ENCODE data around the gene GLIS1. TPM values are rescaled to one million over a fixed set of nuclear protein-coding genes. Genes with fewer than 3 reads are reported as not detected.

Gene GLIS1
- total and polyA plus RNA-seq, 2 donors (not counting 3 experiments of a cell fraction or from before 2014, with no cell fraction given) = not detected

DNA sequence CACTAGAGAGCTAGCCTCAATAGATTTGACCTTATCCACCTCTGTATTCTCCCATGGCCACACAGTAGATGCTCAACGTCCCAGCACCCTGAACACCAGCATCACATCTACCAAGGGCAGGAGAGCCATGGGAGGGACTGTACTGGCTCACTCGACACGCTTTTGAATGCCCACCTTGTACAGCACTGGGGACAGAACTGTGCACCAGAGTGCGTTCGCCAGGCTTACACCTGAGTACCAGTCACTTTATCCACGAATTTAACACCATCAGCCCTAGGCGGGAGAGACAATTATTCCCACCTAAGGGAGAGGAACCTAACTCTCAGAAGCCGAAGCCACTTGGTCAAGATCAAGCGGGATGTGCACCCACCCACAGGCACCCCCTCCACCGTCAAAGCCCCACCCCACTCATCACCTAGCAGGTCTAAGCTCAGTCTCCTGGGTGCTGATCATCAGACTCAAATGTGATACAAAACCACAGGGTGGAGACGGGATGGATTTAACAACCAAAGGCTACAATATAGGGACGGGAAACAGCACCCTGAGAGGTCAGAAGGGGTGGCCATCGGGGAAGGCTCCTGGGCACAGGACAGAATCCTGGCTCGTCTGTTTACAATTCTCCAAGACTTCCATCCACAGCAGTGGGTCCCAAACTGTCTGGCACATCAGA lies 110.5 kb downstream of the GLIS1 start:
- Histone ChIP-seq H3K4me2 (ENCODE audit: insufficient read depth, low read length) (no peak overlapping the region), H3K79me2 (ENCODE audit: control insufficient read depth, insufficient read depth, low read length) (no peaks in the 10 kb centered on the region), H3K27ac (ENCODE audit: insufficient read depth, low read depth, low read length) (no peak overlapping the region), H3K9me1 (replicated peaks; ENCODE audit: control insufficient read depth, extremely low read depth, insufficient read depth, low read length) (no peaks in the 10 kb centered on the region), H2AFZ (ENCODE audit: low read depth, low read length) (no peak overlapping the region), H3K27me3 (ENCODE audit: control insufficient read depth in 2 of 2, insufficient read depth in 2 of 2, low read length in 2 of 2) (peaks cover 0 to 12% of the 10 kb centered on the region in 2 experiments), H3K9me3 (replicated peaks; ENCODE audit: control insufficient read depth, insufficient read depth, low read length) (no peaks in the 10 kb centered on the region), H4K20me1 (replicated peaks; ENCODE audit: control insufficient read depth, extremely low read depth, insufficient read depth, low read length) (no peaks in the 10 kb centered on the region), H3K4me3 (replicated peaks in 1 of 3; ENCODE audit: insufficient read depth in 1 of 3, low read depth in 1 of 3, low read length in 3 of 3) (no peak overlapping the region), H3K36me3 (ENCODE audit: control insufficient read depth in 2 of 2, extremely low read depth in 1 of 2, insufficient read depth in 2 of 2, low read length in 2 of 2) (no peaks in the 10 kb centered on the region), H3K9ac (replicated peaks; ENCODE audit: extremely low read depth, insufficient read depth, low read length) (no peak overlapping the region), H3K4me1 (ENCODE audit: control insufficient read depth, extremely low read depth, insufficient read depth, low read length) (no peaks in the 10 kb centered on the region)
- TF ChIP-seq MYC (IDR thresholded peaks at IDR 0.05; ENCODE audit: low read depth, low read length) (no peak), FOS (IDR thresholded peaks at IDR 0.05; ENCODE audit: borderline replicate concordance, insufficient read depth, low read length) (no peak)
- FAIRE-seq (no peak), DNase-seq (ENCODE audit: low read depth, low spot score) (no peak)
- intact Hi-C loops (cut with micrococcal nuclease) (no loop called here), dilution Hi-C loops (cut with MboI; ENCODE audit: extremely low pct_ligation_motif_present, low sequenced_read_pairs) (no loop called here)
- ChIA-PET POLR2A (no interaction called here), CTCF (no interaction called here)
- BruUV-seq (replicated peaks) = no TSS peak

DNA sequence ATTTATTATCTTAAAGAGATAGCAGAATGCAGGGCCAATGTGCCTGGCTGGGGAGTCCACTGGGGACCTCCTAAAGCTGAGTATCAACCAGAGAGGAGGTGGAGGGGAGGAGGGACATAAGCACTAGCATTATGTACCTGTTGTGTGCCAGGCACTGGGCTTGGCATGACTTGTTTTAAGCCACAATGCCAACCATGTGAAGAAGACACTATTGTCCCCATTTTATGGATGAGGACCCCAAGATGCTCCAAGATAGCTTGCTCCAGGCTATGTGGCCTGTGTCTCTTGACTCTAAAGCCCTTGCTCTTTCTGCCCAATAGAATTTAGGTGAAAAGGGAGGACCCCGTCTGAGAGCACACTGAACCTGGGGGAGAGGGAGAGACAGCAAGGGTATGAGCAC lies 111.3 kb downstream of the GLIS1 start:
- no TSS peak for BruUV-seq (replicated peaks)
- no peaks in the 10 kb centered on the region for H3K36me3 ChIP-seq (ENCODE audit: control insufficient read depth in 2 of 2, extremely low read depth in 1 of 2, insufficient read depth in 2 of 2, low read length in 2 of 2)
- TF ChIP-seq, protein P1, sequence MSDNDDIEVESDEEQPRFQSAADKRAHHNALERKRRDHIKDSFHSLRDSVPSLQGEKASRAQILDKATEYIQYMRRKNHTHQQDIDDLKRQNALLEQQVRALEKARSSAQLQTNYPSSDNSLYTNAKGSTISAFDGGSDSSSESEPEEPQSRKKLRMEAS (IDR thresholded peaks at IDR 0.05; ENCODE audit: insufficient read depth, insufficient read length) = no peak
- no peak for TF ChIP-seq EZH2 (IDR thresholded peaks at IDR 0.05; ENCODE audit: borderline replicate concordance, low read depth, low read length, severe bottlenecking)
- TF ChIP-seq POLR2A (IDR thresholded peaks at IDR 0.05; ENCODE audit: low read depth, low read length) = no peak
- no peak for TF ChIP-seq FOS (IDR thresholded peaks at IDR 0.05; ENCODE audit: borderline replicate concordance, insufficient read depth, low read length)
- no peak for TF ChIP-seq JUN (IDR thresholded peaks at IDR 0.05; ENCODE audit: borderline replicate concordance, insufficient read depth, insufficient read length, low read depth)
- TF ChIP-seq, protein P2, sequence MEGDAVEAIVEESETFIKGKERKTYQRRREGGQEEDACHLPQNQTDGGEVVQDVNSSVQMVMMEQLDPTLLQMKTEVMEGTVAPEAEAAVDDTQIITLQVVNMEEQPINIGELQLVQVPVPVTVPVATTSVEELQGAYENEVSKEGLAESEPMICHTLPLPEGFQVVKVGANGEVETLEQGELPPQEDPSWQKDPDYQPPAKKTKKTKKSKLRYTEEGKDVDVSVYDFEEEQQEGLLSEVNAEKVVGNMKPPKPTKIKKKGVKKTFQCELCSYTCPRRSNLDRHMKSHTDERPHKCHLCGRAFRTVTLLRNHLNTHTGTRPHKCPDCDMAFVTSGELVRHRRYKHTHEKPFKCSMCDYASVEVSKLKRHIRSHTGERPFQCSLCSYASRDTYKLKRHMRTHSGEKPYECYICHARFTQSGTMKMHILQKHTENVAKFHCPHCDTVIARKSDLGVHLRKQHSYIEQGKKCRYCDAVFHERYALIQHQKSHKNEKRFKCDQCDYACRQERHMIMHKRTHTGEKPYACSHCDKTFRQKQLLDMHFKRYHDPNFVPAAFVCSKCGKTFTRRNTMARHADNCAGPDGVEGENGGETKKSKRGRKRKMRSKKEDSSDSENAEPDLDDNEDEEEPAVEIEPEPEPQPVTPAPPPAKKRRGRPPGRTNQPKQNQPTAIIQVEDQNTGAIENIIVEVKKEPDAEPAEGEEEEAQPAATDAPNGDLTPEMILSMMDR (IDR thresholded peaks at IDR 0.05; ENCODE audit: extremely low read depth in 1 of 2, insufficient read depth in 1 of 2, low read depth in 1 of 2, low read length in 2 of 2) = no peak
- no peak for TF ChIP-seq POLR2AphosphoS5 (IDR thresholded peaks at IDR 0.05; ENCODE audit: insufficient read depth, low read depth, low read length)
- TF ChIP-seq MYC (IDR thresholded peaks at IDR 0.05; ENCODE audit: low read depth, low read length) = no peak
- no peak for TF ChIP-seq GATA2 (IDR thresholded peaks at IDR 0.05; ENCODE audit: insufficient read depth, insufficient read length, low read depth, low read length)
- no peak overlapping the region for H3K9ac ChIP-seq (replicated peaks; ENCODE audit: extremely low read depth, insufficient read depth, low read length)
- intact Hi-C loops (cut with micrococcal nuclease) = no loop called here
- no peak overlapping the region for H3K4me3 ChIP-seq (replicated peaks in 1 of 3; ENCODE audit: insufficient read depth in 1 of 3, low read depth in 1 of 3, low read length in 3 of 3)
- dilution Hi-C loops (cut with MboI; ENCODE audit: extremely low pct_ligation_motif_present, low sequenced_read_pairs) = no loop called here
- H4K20me1 ChIP-seq (replicated peaks; ENCODE audit: control insufficient read depth, extremely low read depth, insufficient read depth, low read length) = no peaks in the 10 kb centered on the region
- H3K27me3 ChIP-seq (ENCODE audit: control insufficient read depth in 2 of 2, insufficient read depth in 2 of 2, low read length in 2 of 2) = peaks cover 0 to 16% of the 10 kb centered on the region in 2 experiments
- FAIRE-seq = no peak
- no peaks in the 10 kb centered on the region for H3K79me2 ChIP-seq (ENCODE audit: control insufficient read depth, insufficient read depth, low read length)
- no peaks in the 10 kb centered on the region for H3K9me3 ChIP-seq (replicated peaks; ENCODE audit: control insufficient read depth, insufficient read depth, low read length)
- H3K4me1 ChIP-seq (ENCODE audit: control insufficient read depth, extremely low read depth, insufficient read depth, low read length) = no peaks in the 10 kb centered on the region
- no peak for DNase-seq (ENCODE audit: low read depth, low spot score)
- ChIA-PET CTCF (no interaction called here), POLR2A (no interaction called here)
- H3K27ac ChIP-seq (ENCODE audit: insufficient read depth, low read depth, low read length) = no peak overlapping the region
- no peak overlapping the region for H2AFZ ChIP-seq (ENCODE audit: low read depth, low read length)
- no peak overlapping the region for H3K4me2 ChIP-seq (ENCODE audit: insufficient read depth, low read length)
- H3K9me1 ChIP-seq (replicated peaks; ENCODE audit: control insufficient read depth, extremely low read depth, insufficient read depth, low read length) = no peaks in the 10 kb centered on the region
